HepG2 (cell line): ENCODE results near the gene SNAPC4. TPM values are rescaled to one million over a fixed set of nuclear protein-coding genes. Genes with fewer than 3 reads are reported as not detected.
A peak's percentile ranks its signal among the peaks of the same experiment; 100 is the strongest.

ENCODE experiments used
- ATAC-seq: fragments of 200-7000 bp; cut with Tn5 transposase; 3 replicates; pipeline ENCODE4 v1.9.1; 2020; ENCODE audit warnings: mild to moderate bottlenecking, moderate library complexity
- BruUV-seq: library from RNA; stranded (reverse); fragments of 400-500 nt; replicated peaks from 2 replicates; lab custom pipeline; 2021; lab: Mats Ljungman, UMichigan
- CTCF ChIA-PET: fragments of 300-600 bp; formaldehyde crosslinking; extraction: SDS; loops from one replicate; lab custom pipeline; 2021; ENCODE audit warnings: low total read pairs, inconsistent platforms, low intra/inter-chr PET ratio; lab: Yijun Ruan, JAX
- POLR2A ChIA-PET: fragments of 350-600 bp; sonication (Branson Sonifier 250); formaldehyde crosslinking; loops from one replicate; lab custom pipeline; 2020; ENCODE audit warnings: antibody characterized with exemption, inconsistent platforms; lab: Yijun Ruan, JAX
- DNase-seq: peaks from one replicate; pipeline ENCODE4 v3.0.0-alpha.2; 2015; ENCODE audit warnings: low spot score
- FAIRE-seq: peaks from 3 replicates; lab custom pipeline; 2011; peaks lifted over from hg19 to GRCh38; lab: Jason Lieb, UNC
- H2AFZ ChIP-seq: one replicate; pipeline ENCODE4 v1.6.1; 2011; ENCODE audit warnings: low read length, inconsistent platforms
- H3K27ac ChIP-seq: fragments of 300-600 bp; 3 replicates; pipeline ENCODE4 v1.8.0; 2011; ENCODE audit warnings: mixed run types, mild to moderate bottlenecking, mixed read lengths, low read length, inconsistent platforms; ENCODE audit not compliant: insufficient read depth; ENCODE audit errors: extremely low read length
- H3K27me3 ChIP-seq, 2 experiments: fragments of 200-600 bp in 1 of 2; 2 replicates in 1 of 2; 3 replicates in 1 of 2; pipeline versions ENCODE4 v1.6.0 to v1.8.0; 2011; ENCODE audit warnings: low read length in 2 of 2, mild to moderate bottlenecking in 2 of 2, moderate library complexity in 2 of 2, inconsistent platforms in 1 of 2; ENCODE audit not compliant: insufficient read depth in 2 of 2, control insufficient read depth in 1 of 2
- H3K36me3 ChIP-seq, 2 experiments: fragments of 200-600 bp in 1 of 2; replicated peaks in 1 of 2; 2 replicates in 1 of 2; 3 replicates in 1 of 2; pipeline versions ENCODE4 v1.5.1 to v1.8.0; 2011; ENCODE audit warnings: low read length in 2 of 2, inconsistent platforms in 1 of 2; ENCODE audit not compliant: insufficient read depth in 2 of 2, control insufficient read depth in 1 of 2
- H3K4me1 ChIP-seq: 2 replicates; pipeline ENCODE4 v1.5.1; 2012; ENCODE audit warnings: low read length, inconsistent platforms; ENCODE audit not compliant: insufficient read depth
- H3K4me2 ChIP-seq: 2 replicates; pipeline ENCODE4 v1.6.0; 2011; ENCODE audit warnings: low read depth, low read length, inconsistent platforms
- H3K4me3 ChIP-seq, 3 experiments: fragments of 200-600 bp in 1 of 3; sonication (generic), shearing (Covaris generic) in 1 of 3; replicated peaks in 1 of 3; 2 replicates each; pipeline ENCODE4 v1.5.1; 2011 to 2016; ENCODE audit warnings: low read length in 3 of 3, inconsistent platforms in 2 of 3, low read depth in 2 of 3, mild to moderate bottlenecking in 2 of 3, control low read depth in 1 of 3, mixed read lengths in 1 of 3; ENCODE audit not compliant: insufficient read depth in 1 of 3
- H3K79me2 ChIP-seq: one replicate; pipeline ENCODE4 v1.6.1; 2011; ENCODE audit warnings: low read length, inconsistent platforms; ENCODE audit not compliant: insufficient read depth
- H3K9ac ChIP-seq: 2 replicates; pipeline ENCODE4 v1.6.0; 2011; ENCODE audit warnings: mild to moderate bottlenecking, low read depth, low read length, inconsistent platforms; ENCODE audit not compliant: insufficient read depth
- H3K9me3 ChIP-seq: 2 replicates; pipeline ENCODE4 v1.5.1; 2012; ENCODE audit warnings: mild to moderate bottlenecking, low read length
- H4K20me1 ChIP-seq: 2 replicates; pipeline ENCODE4 v1.6.0; 2011; ENCODE audit warnings: inconsistent platforms, mild to moderate bottlenecking, low read length, moderate library complexity; ENCODE audit not compliant: insufficient read depth
- ARNT2 ChIP-seq: sonication (generic); formaldehyde crosslinking; IDR thresholded peaks from 2 replicates; pipeline ENCODE4 v1.8.0; 2022; ENCODE audit warnings: mild to moderate bottlenecking, low read depth, missing genetic modification reagents, moderate library complexity
- ATM ChIP-seq: fragments of 450-650 bp; IDR thresholded peaks from 2 replicates; pipeline ENCODE4 v1.7.1; 2017; ENCODE audit warnings: mild to moderate bottlenecking, borderline replicate concordance
- DMAP1 ChIP-seq: IDR thresholded peaks from 2 replicates; pipeline ENCODE4 v1.6.1; 2016
- FOXA3 ChIP-seq: IDR thresholded peaks from 2 replicates; pipeline ENCODE4 v1.6.1; 2016; ENCODE audit warnings: missing genetic modification reagents, missing compliant biosample characterization
- KAT2B ChIP-seq: fragments of 150-350 bp; IDR thresholded peaks from 2 replicates; pipeline ENCODE4 v1.6.1; 2014; ENCODE audit warnings: low read depth, low read length, borderline replicate concordance
- MAF1 ChIP-seq: sonication (generic); formaldehyde crosslinking; IDR thresholded peaks from 2 replicates; pipeline ENCODE4 v1.5.0; 2020; ENCODE audit warnings: missing genetic modification reagents, borderline replicate concordance
- MED1 ChIP-seq: sonication (generic); formaldehyde crosslinking; IDR thresholded peaks from 2 replicates; pipeline ENCODE4 v1.4.0; 2020; ENCODE audit warnings: missing genetic modification reagents
- MEF2D ChIP-seq: sonication (generic); formaldehyde crosslinking; IDR thresholded peaks from 2 replicates; pipeline ENCODE4 v1.5.1; 2020; ENCODE audit warnings: mild to moderate bottlenecking, missing genetic modification reagents
- MTA1 ChIP-seq: sonication (generic); formaldehyde crosslinking; IDR thresholded peaks from 2 replicates; pipeline ENCODE4 v1.4.0; 2020; ENCODE audit warnings: missing genetic modification reagents, mild to moderate bottlenecking, borderline replicate concordance
- MXD4 ChIP-seq: IDR thresholded peaks from 2 replicates; pipeline ENCODE4 v1.6.1; 2016; ENCODE audit warnings: mild to moderate bottlenecking, missing biosample characterization, missing genetic modification reagents
- REL ChIP-seq: sonication (generic); formaldehyde crosslinking; conservative IDR thresholded peaks from 2 replicates; pipeline ENCODE4 v1.8.0; 2022; ENCODE audit warnings: mild to moderate bottlenecking, missing genetic modification reagents, moderate library complexity
- SKI ChIP-seq: fragments of 450-650 bp; IDR thresholded peaks from one replicate; pipeline ENCODE4 v1.6.1; 2018; ENCODE audit warnings: mild to moderate bottlenecking; ENCODE audit not compliant: partially characterized antibody
- ZMAT3 ChIP-seq: sonication (generic); formaldehyde crosslinking; conservative IDR thresholded peaks from 2 replicates; pipeline ENCODE4 v1.7.0; 2021; ENCODE audit warnings: missing genetic modification reagents
- ZNF296 ChIP-seq: sonication (generic); formaldehyde crosslinking; conservative IDR thresholded peaks from 2 replicates; pipeline ENCODE4 v1.5.0; 2020; ENCODE audit warnings: mild to moderate bottlenecking, missing genetic modification reagents
- ZNF367 ChIP-seq: sonication (generic); formaldehyde crosslinking; IDR thresholded peaks from 2 replicates; pipeline ENCODE4 v1.4.0; 2020; ENCODE audit warnings: missing genetic modification reagents, borderline replicate concordance
- ZNF430 ChIP-seq: sonication (generic); formaldehyde crosslinking; IDR thresholded peaks from 2 replicates; pipeline ENCODE4 v1.9.0; 2021; ENCODE audit warnings: mild to moderate bottlenecking, missing genetic modification reagents
- ZNF44 ChIP-seq: sonication (generic); formaldehyde crosslinking; IDR thresholded peaks from 2 replicates; pipeline ENCODE4 v1.5.1; 2020; ENCODE audit warnings: mild to moderate bottlenecking, missing genetic modification reagents
- ZNF703 ChIP-seq: sonication (generic); formaldehyde crosslinking; IDR thresholded peaks from 2 replicates; pipeline ENCODE4 v1.5.1; 2020; ENCODE audit warnings: missing genetic modification reagents, mild to moderate bottlenecking, moderate library complexity, borderline replicate concordance
- ZNF746 ChIP-seq: sonication (generic); formaldehyde crosslinking; IDR thresholded peaks from 2 replicates; pipeline ENCODE4 v1.8.0; 2022; ENCODE audit warnings: mild to moderate bottlenecking, missing genetic modification reagents
- WGBS: methylation state at CpG from one replicate; pipeline ENCODE4 v1.1.6; 2017; ENCODE audit warnings: low lambda C conversion rate; 5-methylcytosine and 5-hydroxymethylcytosine counted together
- in situ Hi-C: cut with HindIII; loops from 2 replicates; pipeline ENCODE4 v1.10.0; 2017; ENCODE audit warnings: low pct_unique_long_range_greater_than_20kb; ENCODE audit not compliant: extremely low pct_ligation_motif_present
- intact Hi-C: fragments of 100-400 bp; cut with micrococcal nuclease; formaldehyde crosslinking; loops from one replicate; pipeline ENCODE4 v1.10.0; 2022; ENCODE audit not compliant: unreplicated experiment
- polyA plus RNA-seq, 8 experiments: library from polyadenylated mRNA; depleted of rRNA in 3 of 8; stranded (reverse) in 7 of 8; unstranded in 1 of 8; fragments of >200 nt; fragmentation: Illumina TruSeq in 4 of 8; extraction: Trizol in 4 of 8; gene quantifications; 2 replicates each; pipeline versions ENCODE4 v1.2.1 to v1.2.3, GENCODE V29; 2011 to 2016; ENCODE audit warnings: low read depth in 4 of 8, missing spikeins in 1 of 8, mixed read lengths in 1 of 8; ENCODE audit not compliant: insufficient read depth in 1 of 8
- total RNA-seq, 5 experiments: library from RNA; depleted of rRNA; stranded (reverse); fragments of >200 nt; fragmentation: Illumina TruSeq; extraction: Trizol; gene quantifications; 2 replicates each; pipeline ENCODE4 v1.2.3, GENCODE V29; 2016; ENCODE audit warnings: low read depth in 1 of 5
- TF ChIP-seq, protein P1 (sequence below): sonication (generic); formaldehyde crosslinking; IDR thresholded peaks from 2 replicates; pipeline ENCODE4 v1.5.0; 2020; ENCODE audit warnings: mild to moderate bottlenecking, missing genetic modification reagents, borderline replicate concordance

SNAPC4 gene
- total and polyA plus RNA-seq, 2 of the 13 experiments (the other 11 are each of a cell fraction or from before 2014, with no cell fraction given), result 2.0 to 6.0 TPM

- WGBS, result 88% methylated on average over 10 of the region's 17 CpGs
- intact Hi-C loops (no loop called here), in situ Hi-C loops (loop anchor here (5.0 kb wide), 1 partner anchor 36 kb away; no protein-coding TSS in a partner anchor)
- POLR2A ChIA-PET, result interaction anchor here (1.1 kb wide), 1 partner anchor 96 kb away, joined by 3 read pairs; no protein-coding TSS in a partner anchor
- no peak overlapping the region for H2AFZ ChIP-seq
- CTCF ChIA-PET, result no interaction called here
- peaks cover 41% of the 10 kb centered on the region for H3K4me1 ChIP-seq
- no peak overlapping the region for H3K4me3 ChIP-seq
- peaks cover 22% of the 10 kb centered on the region for H3K79me2 ChIP-seq
- no peaks in the 10 kb centered on the region for H3K9me3 ChIP-seq
- peaks cover 19 to 49% of the 10 kb centered on the region in 2 experiments; a peak in 4 of 5 replicates for H3K36me3 ChIP-seq
- H3K27ac ChIP-seq, result peak overlapping the region; percentile 76
- H3K27me3 ChIP-seq, result no peaks in the 10 kb centered on the region; a peak in 1 of 5 replicates
- peak; percentile 21 for FAIRE-seq
- no peak overlapping the region for H3K9ac ChIP-seq
- ATAC-seq, result peak; percentile 71
- no peak overlapping the region for H3K4me2 ChIP-seq
- H4K20me1 ChIP-seq, result 0 out of 2 replicates have a peak, but pooled peaks cover 2% of the 10 kb centered on the region
- no TSS peak for BruUV-seq
- DNase-seq, result peak; percentile 20
- TF ChIP-seq ZNF367 (CRISPR knock-in tag) (no peak), ZNF430 (peak; percentile 59; the same call in 1 of the 2 replicates), ZNF44 (CRISPR knock-in tag) (no peak), ATM (no peak), MTA1 (CRISPR knock-in tag) (peak; percentile 57; the same call in 1 of the 2 replicates), DMAP1 (CRISPR knock-in tag) (no peak), ZNF703 (CRISPR knock-in tag) (no peak), MXD4 (CRISPR knock-in tag) (peak; percentile 42; the same call in 1 of the 2 replicates), ZNF746 (0 out of 2 replicates have a peak, but pooled peaks have one; percentile 39), MAF1 (CRISPR knock-in tag) (no peak), SKI (no peak), REL (0 out of 2 replicates have a peak, but pooled peaks have one; percentile 23), MEF2D (CRISPR knock-in tag) (0 out of 2 replicates have a peak, but pooled peaks have one; percentile 16), KAT2B (no peak), ZMAT3 (CRISPR knock-in tag) (0 out of 2 replicates have a peak, but pooled peaks have one; percentile 23), ARNT2 (CRISPR knock-in tag) (peak; percentile 46; the same call in 1 of the 2 replicates), FOXA3 (CRISPR knock-in tag) (0 out of 2 replicates have a peak, but pooled peaks have one; percentile 36), MED1 (CRISPR knock-in tag) (0 out of 2 replicates have a peak, but pooled peaks have one; percentile 29), ZNF296 (CRISPR knock-in tag) (0 out of 2 replicates have a peak, but pooled peaks have one; percentile 33)
- TF ChIP-seq, protein P1, sequence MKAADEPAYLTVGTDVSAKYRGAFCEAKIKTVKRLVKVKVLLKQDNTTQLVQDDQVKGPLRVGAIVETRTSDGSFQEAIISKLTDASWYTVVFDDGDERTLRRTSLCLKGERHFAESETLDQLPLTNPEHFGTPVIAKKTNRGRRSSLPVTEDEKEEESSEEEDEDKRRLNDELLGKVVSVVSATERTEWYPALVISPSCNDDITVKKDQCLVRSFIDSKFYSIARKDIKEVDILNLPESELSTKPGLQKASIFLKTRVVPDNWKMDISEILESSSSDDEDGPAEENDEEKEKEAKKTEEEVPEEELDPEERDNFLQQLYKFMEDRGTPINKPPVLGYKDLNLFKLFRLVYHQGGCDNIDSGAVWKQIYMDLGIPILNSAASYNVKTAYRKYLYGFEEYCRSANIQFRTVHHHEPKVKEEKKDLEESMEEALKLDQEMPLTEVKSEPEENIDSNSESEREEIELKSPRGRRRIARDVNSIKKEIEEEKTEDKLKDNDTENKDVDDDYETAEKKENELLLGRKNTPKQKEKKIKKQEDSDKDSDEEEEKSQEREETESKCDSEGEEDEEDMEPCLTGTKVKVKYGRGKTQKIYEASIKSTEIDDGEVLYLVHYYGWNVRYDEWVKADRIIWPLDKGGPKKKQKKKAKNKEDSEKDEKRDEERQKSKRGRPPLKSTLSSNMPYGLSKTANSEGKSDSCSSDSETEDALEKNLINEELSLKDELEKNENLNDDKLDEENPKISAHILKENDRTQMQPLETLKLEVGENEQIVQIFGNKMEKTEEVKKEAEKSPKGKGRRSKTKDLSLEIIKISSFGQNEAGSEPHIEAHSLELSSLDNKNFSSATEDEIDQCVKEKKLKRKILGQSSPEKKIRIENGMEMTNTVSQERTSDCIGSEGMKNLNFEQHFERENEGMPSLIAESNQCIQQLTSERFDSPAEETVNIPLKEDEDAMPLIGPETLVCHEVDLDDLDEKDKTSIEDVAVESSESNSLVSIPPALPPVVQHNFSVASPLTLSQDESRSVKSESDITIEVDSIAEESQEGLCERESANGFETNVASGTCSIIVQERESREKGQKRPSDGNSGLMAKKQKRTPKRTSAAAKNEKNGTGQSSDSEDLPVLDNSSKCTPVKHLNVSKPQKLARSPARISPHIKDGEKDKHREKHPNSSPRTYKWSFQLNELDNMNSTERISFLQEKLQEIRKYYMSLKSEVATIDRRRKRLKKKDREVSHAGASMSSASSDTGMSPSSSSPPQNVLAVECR (CRISPR knock-in tag), result peak; percentile 67; the same call in 1 of the 2 replicates
Measured at GRCh38 chr9:136441681-136442245, 41.8 kb upstream of the SNAPC4 start.
